Gastroesophageal sphincter (tissue), 3 donors: ENCODE measurements around the gene MROH2A.

Source experiments
- CTCF ChIP-seq, 4 experiments: fragments of 200-600 bp in 2 of 4; fragments of 450-650 bp in 2 of 4; sonication (generic) in 1 of 4; IDR thresholded peaks; one replicate each; pipeline ENCODE4 v1.5.1; 2017 to 2019; ENCODE audit warnings: antibody characterized with exemption in 4 of 4, mild to moderate bottlenecking in 2 of 4, moderate library complexity in 2 of 4
- POLR2A ChIP-seq, 2 donors: fragments of 450-650 bp; IDR thresholded peaks; one replicate each; pipeline ENCODE4 v1.6.1; 2017; ENCODE audit warnings: antibody characterized with exemption in 2 of 2, mild to moderate bottlenecking in 2 of 2, moderate library complexity in 1 of 2
- POLR2AphosphoS5 ChIP-seq: sonication (generic); formaldehyde crosslinking; IDR thresholded peaks from one replicate; pipeline ENCODE4 v1.6.1; 2017; ENCODE audit warnings: antibody characterized with exemption

- TF ChIP-seq CTCF (IDR thresholded peaks at IDR 0.05): no peak
- no peak for TF ChIP-seq POLR2A (IDR thresholded peaks at IDR 0.05)
- TF ChIP-seq POLR2AphosphoS5: no peak
Measured at GRCh38 chr2:233756429-233757081, 21.6 kb upstream of the MROH2A start.
